Measurements from ENCODE around the gene KCNJ1. TPM values are rescaled to one million over a fixed set of nuclear protein-coding genes. Genes with fewer than 3 reads are reported as not detected.

KCNJ1 gene
- polyA plus RNA-seq, 1 experiment = not detected

DNA sequence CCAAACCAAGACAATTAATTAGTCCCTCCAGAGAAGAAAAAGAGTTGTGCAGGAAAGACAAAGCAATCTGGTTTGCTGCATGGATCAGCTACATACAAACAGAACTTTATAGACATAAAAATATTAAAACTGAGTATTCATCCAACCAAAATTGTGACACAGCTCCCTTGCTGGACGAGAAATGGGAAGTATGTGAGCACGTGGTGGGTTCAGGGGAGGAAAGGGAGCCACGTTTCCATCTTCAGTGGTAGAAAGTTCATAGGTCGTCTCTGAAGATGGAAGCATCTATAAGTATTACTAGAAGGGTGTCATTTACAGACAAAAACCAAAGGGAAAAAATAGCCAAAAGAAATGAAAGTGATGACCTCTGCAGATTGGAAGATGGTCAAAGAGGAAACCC is 17.0 kb upstream of the KCNJ1 start:
- peaks cover 53% of the 10 kb centered on the region for H3K27me3 ChIP-seq (ENCODE audit: control insufficient read depth, insufficient read depth, low read length)
- no peak for DNase-seq (ENCODE audit: low read depth, low spot score)
- no peak overlapping the region for H3K4me3 ChIP-seq (ENCODE audit: low read depth, low read length)
- no peak overlapping the region for H3K27ac ChIP-seq (ENCODE audit: low read depth, low read length)
- no peaks in the 10 kb centered on the region for H3K9me3 ChIP-seq (ENCODE audit: control insufficient read depth, insufficient read depth, low read length)
- POLR2A ChIA-PET = no interaction called here
- TF ChIP-seq, protein P1, sequence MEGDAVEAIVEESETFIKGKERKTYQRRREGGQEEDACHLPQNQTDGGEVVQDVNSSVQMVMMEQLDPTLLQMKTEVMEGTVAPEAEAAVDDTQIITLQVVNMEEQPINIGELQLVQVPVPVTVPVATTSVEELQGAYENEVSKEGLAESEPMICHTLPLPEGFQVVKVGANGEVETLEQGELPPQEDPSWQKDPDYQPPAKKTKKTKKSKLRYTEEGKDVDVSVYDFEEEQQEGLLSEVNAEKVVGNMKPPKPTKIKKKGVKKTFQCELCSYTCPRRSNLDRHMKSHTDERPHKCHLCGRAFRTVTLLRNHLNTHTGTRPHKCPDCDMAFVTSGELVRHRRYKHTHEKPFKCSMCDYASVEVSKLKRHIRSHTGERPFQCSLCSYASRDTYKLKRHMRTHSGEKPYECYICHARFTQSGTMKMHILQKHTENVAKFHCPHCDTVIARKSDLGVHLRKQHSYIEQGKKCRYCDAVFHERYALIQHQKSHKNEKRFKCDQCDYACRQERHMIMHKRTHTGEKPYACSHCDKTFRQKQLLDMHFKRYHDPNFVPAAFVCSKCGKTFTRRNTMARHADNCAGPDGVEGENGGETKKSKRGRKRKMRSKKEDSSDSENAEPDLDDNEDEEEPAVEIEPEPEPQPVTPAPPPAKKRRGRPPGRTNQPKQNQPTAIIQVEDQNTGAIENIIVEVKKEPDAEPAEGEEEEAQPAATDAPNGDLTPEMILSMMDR (IDR thresholded peaks at IDR 0.05; ENCODE audit: low read depth, low read length) = no peak
- CTCF ChIA-PET = interaction anchor here (0.6 to 8.2 kb wide), 14 partner anchors 10 to 855 kb away, joined by 3 to 348 read pairs (median 4); no protein-coding TSS in a partner anchor

DNA sequence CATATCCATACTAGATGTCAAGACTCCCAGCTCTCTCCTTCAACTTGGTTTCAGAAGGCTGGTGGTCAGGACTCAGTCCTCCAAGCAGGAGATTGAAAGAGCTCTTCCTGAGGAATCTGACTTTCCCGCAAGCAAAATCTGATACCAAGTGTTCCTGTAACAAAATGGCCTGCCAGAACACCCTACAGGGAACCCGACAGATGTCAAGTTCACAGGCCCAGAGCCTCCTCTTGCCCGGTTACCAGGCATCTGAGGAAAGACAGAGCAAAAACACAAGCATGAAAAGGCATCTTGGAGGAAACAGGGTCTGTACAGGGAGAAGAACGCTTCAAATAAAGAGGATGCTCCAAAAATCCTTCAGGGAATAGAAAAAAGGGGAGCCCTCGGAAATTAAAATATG is 15.4 kb upstream of the KCNJ1 start:
- Histone ChIP-seq H3K27me3 (ENCODE audit: control insufficient read depth, insufficient read depth, low read length) (peaks cover 48% of the 10 kb centered on the region), H3K4me3 (ENCODE audit: low read depth, low read length) (no peak overlapping the region), H3K27ac (ENCODE audit: low read depth, low read length) (no peak overlapping the region), H3K9me3 (ENCODE audit: control insufficient read depth, insufficient read depth, low read length) (no peaks in the 10 kb centered on the region)
- DNase-seq (ENCODE audit: low read depth, low spot score) = no peak
- CTCF ChIA-PET = interaction anchor here (1.0 to 3.0 kb wide), 3 partner anchors 23 to 236 kb away, joined by 3 to 44 read pairs (median 5); no protein-coding TSS in a partner anchor
- POLR2A ChIA-PET = no interaction called here
- TF ChIP-seq, protein P1 (IDR thresholded peaks at IDR 0.05; ENCODE audit: low read depth, low read length) = no peak

DNA sequence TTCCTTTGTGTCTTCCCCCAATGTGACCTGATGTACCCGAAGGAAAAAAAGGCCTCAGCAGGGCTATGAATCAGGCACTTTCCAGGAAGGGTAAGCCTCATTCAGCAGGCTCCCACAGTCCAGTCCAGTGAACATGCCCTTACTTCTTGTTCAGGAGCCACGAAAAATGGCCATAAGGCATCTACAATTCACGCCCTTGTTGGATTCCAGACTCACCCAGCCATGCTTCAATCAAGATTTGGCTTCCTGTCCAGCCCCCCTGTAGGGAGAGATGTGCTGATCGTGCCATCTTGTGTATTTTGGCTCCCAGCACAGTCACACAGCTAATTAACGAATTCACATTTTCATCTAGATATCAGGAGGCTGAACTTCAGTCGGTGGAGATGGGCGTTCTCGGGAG is 14.1 kb upstream of the KCNJ1 start:
- Histone ChIP-seq H3K4me3 (ENCODE audit: low read depth, low read length) (no peak overlapping the region), H3K27ac (ENCODE audit: low read depth, low read length) (no peak overlapping the region), H3K9me3 (ENCODE audit: control insufficient read depth, insufficient read depth, low read length) (no peaks in the 10 kb centered on the region), H3K27me3 (ENCODE audit: control insufficient read depth, insufficient read depth, low read length) (peaks cover 43% of the 10 kb centered on the region)
- TF ChIP-seq, protein P1 (IDR thresholded peaks at IDR 0.05; ENCODE audit: low read depth, low read length) = no peak
- CTCF ChIA-PET = interaction anchor here (1.0 to 3.0 kb wide), 3 partner anchors 9 to 76 kb away, joined by 3 to 44 read pairs (median 5); no protein-coding TSS in a partner anchor
- DNase-seq (ENCODE audit: low read depth, low spot score) = no peak
- POLR2A ChIA-PET = no interaction called here

DNA sequence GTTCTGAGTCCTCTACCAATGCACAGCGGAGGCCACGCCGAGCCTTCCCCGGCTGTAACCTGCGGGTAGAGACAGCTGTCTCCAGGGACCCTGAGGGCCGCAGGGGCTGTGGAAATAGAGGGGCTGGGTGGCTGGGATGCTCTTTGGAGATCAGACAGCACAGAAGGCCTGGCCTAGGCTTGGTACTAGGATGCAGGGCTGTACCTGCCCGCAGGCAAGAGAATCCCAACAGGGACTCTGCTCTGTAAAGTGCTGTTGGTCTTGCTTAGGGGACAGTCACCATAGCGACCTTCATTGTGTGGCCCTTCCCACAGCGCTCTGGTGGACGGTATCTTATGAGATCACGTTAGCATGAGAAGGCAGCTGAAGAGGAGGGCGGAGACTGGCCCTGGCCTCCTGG is 12.7 kb upstream of the KCNJ1 start:
- ChIA-PET CTCF (interaction anchor here (1.6 to 3.0 kb wide), 2 partner anchors 77 kb away, joined by 7 to 44 read pairs; no protein-coding TSS in a partner anchor), POLR2A (no interaction called here)
- TF ChIP-seq, protein P1 (IDR thresholded peaks at IDR 0.05; ENCODE audit: low read depth, low read length) = no peak
- Histone ChIP-seq H3K9me3 (ENCODE audit: control insufficient read depth, insufficient read depth, low read length) (no peaks in the 10 kb centered on the region), H3K27ac (ENCODE audit: low read depth, low read length) (no peak overlapping the region), H3K4me3 (ENCODE audit: low read depth, low read length) (no peak overlapping the region), H3K27me3 (ENCODE audit: control insufficient read depth, insufficient read depth, low read length) (peaks cover 45% of the 10 kb centered on the region)
- no peak for DNase-seq (ENCODE audit: low read depth, low spot score)

DNA sequence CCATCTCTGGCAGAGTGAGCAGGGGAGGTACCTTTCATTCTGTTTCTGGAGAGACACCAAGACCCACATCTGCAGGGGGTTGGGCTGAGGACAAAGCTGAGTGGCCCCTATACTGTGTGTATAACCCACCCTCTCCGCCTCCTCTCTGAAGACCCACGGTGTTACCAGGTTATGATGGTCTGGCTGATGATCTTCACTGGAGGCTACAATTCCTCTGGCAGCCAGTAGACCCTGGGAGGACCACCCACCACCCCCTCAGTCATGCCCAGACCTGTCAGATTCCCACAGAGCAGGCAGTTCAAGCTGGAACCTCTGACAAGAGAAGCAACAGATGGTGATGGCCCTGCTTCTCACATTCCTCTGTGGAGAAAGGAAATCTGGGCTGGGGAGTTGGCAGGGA is 11.4 kb upstream of the KCNJ1 start:
- Histone ChIP-seq H3K9me3 (ENCODE audit: control insufficient read depth, insufficient read depth, low read length) (no peaks in the 10 kb centered on the region), H3K27me3 (ENCODE audit: control insufficient read depth, insufficient read depth, low read length) (peaks cover 49% of the 10 kb centered on the region), H3K27ac (ENCODE audit: low read depth, low read length) (no peak overlapping the region), H3K4me3 (ENCODE audit: low read depth, low read length) (no peak overlapping the region)
- POLR2A ChIA-PET = interaction anchor here (0.6 kb wide), 1 partner anchor 164 kb away, joined by 5 read pairs; no protein-coding TSS in a partner anchor
- CTCF ChIA-PET = interaction anchor here (0.7 to 1.6 kb wide), 2 partner anchors 78 to 84 kb away, joined by 3 to 7 read pairs; no protein-coding TSS in a partner anchor
- no peak for DNase-seq (ENCODE audit: low read depth, low spot score)
- TF ChIP-seq, protein P1 (IDR thresholded peaks at IDR 0.05; ENCODE audit: low read depth, low read length) = no peak
